Prostate gland (tissue), 2 donors: ENCODE data around the gene EHMT1. TPM values are rescaled to one million over a fixed set of nuclear protein-coding genes. Genes with fewer than 3 reads are reported as not detected.

ENCODE experiments used
- DNase-seq: peaks from one replicate; pipeline ENCODE4 v3.0.0-alpha.2; 2019; ENCODE audit warnings: low spot score
- H3K27ac ChIP-seq, 2 donors: fragments of 200-600 bp; sonication (generic); 2 replicates each; pipeline ENCODE4 v1.5.1; 2017 to 2019
- H3K27me3 ChIP-seq: fragments of 200-600 bp; sonication (generic); replicated peaks from 2 replicates; pipeline ENCODE4 v1.5.1; 2019; ENCODE audit not compliant: insufficient read depth
- H3K36me3 ChIP-seq, 2 donors: fragments of 200-600 bp; sonication (generic); 1 replicate in 1 of 2; 2 replicates in 1 of 2; pipeline versions ENCODE4 v1.5.1 to v1.8.1; 2017 to 2019
- H3K4me1 ChIP-seq: fragments of 200-600 bp; sonication (generic); replicated peaks from 2 replicates; pipeline ENCODE4 v1.5.1; 2019
- H3K4me3 ChIP-seq, 2 donors: fragments of 200-600 bp; sonication (generic); 2 replicates each; pipeline ENCODE4 v1.5.1; 2017 to 2019
- H3K9me3 ChIP-seq: fragments of 200-600 bp; sonication (generic); 2 replicates; pipeline ENCODE4 v1.5.1; 2017
- CTCF ChIP-seq, 4 experiments: fragments of 200-600 bp in 2 of 4; fragments of 450-650 bp in 2 of 4; sonication (generic) in 2 of 4; IDR thresholded peaks; 1 replicate in 3 of 4; 2 replicates in 1 of 4; pipeline ENCODE4 v1.5.1; 2016 to 2019; ENCODE audit warnings: antibody characterized with exemption in 4 of 4, mild to moderate bottlenecking in 2 of 4, moderate library complexity in 2 of 4
- POLR2A ChIP-seq: fragments of 450-650 bp; IDR thresholded peaks from one replicate; pipeline ENCODE4 v1.6.1; 2016; ENCODE audit warnings: antibody characterized with exemption, mild to moderate bottlenecking
- POLR2AphosphoS5 ChIP-seq: sonication (generic); formaldehyde crosslinking; IDR thresholded peaks from one replicate; pipeline ENCODE4 v1.6.1; 2017; ENCODE audit warnings: antibody characterized with exemption
- WGBS: methylation state at CpG from one replicate; pipeline ENCODE4 v1.1.5; 2018; 5-methylcytosine and 5-hydroxymethylcytosine counted together
- intact Hi-C: fragments of 100-400 bp; cut with DNase I; formaldehyde crosslinking; loops from one replicate; pipeline ENCODE4 v1.14.2; 2022
- total RNA-seq, 2 donors: library from RNA; depleted of rRNA; stranded (reverse); fragments of >200 nt; gene quantifications; one replicate each; pipeline ENCODE4 v1.1.0, GENCODE V29; 2016

EHMT1 gene
- total RNA-seq, 2 donors from 2014 or later = 81.3 to 149 TPM

- DNase-seq = no peak
- Histone ChIP-seq H3K4me3 (no peak overlapping the region), H3K9me3 (no peaks in the 10 kb centered on the region), H3K27me3 (no peaks in the 10 kb centered on the region), H3K27ac (no peak overlapping the region), H3K36me3 (peaks cover 0 to 3% of the 10 kb centered on the region in 2 donors), H3K4me1 (no peaks in the 10 kb centered on the region)
- intact Hi-C loops = no loop called here
- WGBS = 91% methylated on average over 13 of the region's 13 CpGs
- TF ChIP-seq POLR2A (no peak), POLR2AphosphoS5 (no peak), CTCF (IDR thresholded peaks at IDR 0.05) (no peak)
Measured at GRCh38 chr9:137793196-137793841, 174.5 kb downstream of the EHMT1 start.

- Histone ChIP-seq H3K4me1 (no peaks in the 10 kb centered on the region), H3K27me3 (no peaks in the 10 kb centered on the region), H3K9me3 (no peaks in the 10 kb centered on the region), H3K27ac (no peak overlapping the region), H3K36me3 (peaks cover 0 to 3% of the 10 kb centered on the region in 2 donors), H3K4me3 (no peak overlapping the region)
- 83% methylated on average over 9 of the region's 9 CpGs for WGBS
- DNase-seq = no peak
- TF ChIP-seq CTCF (IDR thresholded peaks at IDR 0.05) (no peak), POLR2A (no peak), POLR2AphosphoS5 (no peak)
- intact Hi-C loops = no loop called here
Measured at GRCh38 chr9:137795156-137795666, 176.4 kb downstream of the EHMT1 start.

DNA sequence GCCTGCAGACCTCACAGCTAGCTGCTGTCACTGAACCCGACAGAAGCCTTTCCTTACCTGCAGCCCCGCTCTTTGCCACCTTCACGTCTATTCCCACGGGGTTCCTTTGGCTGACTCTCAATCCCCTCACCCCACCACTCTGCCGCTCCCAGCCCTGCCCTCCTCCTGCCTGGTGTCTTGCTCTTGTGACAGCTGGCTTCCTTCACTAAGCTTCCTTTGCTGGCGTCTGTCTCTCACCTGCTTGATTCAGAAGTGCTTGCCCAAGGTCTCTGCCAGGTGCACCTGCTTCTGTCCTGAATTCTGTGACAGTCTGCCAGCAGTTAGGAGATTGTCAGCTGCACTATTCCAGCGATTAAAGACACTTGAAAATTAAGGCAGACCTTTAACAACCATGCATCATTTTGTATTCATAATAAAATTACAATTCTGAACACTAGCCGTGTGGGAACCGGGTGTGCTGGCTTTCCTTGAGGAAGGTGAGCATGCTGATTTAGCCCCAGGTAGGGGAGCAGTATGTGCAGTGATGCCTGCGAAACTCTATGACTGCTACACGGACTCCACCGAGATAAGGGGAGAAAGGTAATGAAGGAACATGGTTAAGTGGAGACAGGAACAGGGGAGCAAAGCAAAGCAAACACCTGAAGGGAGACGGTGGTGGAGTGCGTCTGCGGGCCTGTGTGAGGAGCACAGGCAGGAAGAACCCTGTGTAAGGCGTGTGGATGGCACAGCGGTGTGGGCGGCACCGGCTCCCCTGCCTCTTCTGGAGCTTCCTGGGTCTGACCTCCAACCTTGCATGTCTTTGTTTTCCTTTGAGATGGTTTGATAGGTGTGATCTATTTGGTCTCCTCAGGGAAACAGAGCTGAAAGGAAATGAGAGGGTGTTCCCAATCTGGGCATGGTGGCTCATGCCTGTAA is 178.7 kb downstream of the EHMT1 start:
- intact Hi-C loops = no loop called here
- Histone ChIP-seq H3K27me3 (no peaks in the 10 kb centered on the region), H3K4me3 (no peak overlapping the region), H3K4me1 (no peaks in the 10 kb centered on the region), H3K36me3 (peaks cover 0 to 2% of the 10 kb centered on the region in 2 donors), H3K27ac (no peak overlapping the region), H3K9me3 (no peaks in the 10 kb centered on the region)
- no peak for DNase-seq
- TF ChIP-seq POLR2A (no peak), POLR2AphosphoS5 (no peak), CTCF (IDR thresholded peaks at IDR 0.05) (no peak)
- WGBS = 91% methylated on average over 19 of the region's 19 CpGs

DNA sequence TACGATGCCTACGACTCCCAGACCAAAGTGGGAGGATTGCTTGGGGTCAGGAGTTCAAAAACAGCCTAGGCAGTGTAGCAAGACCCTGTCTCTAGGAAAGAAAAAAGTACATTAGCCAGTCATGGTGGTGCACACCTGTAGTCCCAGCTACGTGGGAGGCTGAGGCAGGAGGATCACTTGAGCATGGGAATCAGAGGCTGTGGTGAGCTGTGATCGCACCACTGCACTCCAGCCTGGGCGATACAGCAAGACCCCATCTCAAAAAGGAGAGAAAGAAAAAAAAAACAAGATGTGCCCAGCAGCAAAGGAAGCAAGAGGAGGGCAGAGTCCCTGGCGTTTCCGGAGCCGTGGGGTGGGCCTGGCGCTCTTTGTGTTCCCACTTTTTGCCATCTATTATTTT is 179.3 kb downstream of the EHMT1 start:
- peaks cover 0 to 4% of the 10 kb centered on the region in 2 donors for H3K36me3 ChIP-seq
- no peaks in the 10 kb centered on the region for H3K4me1 ChIP-seq
- H3K27me3 ChIP-seq = no peaks in the 10 kb centered on the region
- DNase-seq = no peak
- no peak overlapping the region for H3K4me3 ChIP-seq
- intact Hi-C loops = no loop called here
- H3K9me3 ChIP-seq = no peaks in the 10 kb centered on the region
- 96% methylated on average over 9 of the region's 9 CpGs for WGBS
- no peak overlapping the region for H3K27ac ChIP-seq
- no peak for TF ChIP-seq POLR2AphosphoS5
- no peak for TF ChIP-seq POLR2A
- no peak for TF ChIP-seq CTCF (IDR thresholded peaks at IDR 0.05)
